ENCODE results near the gene NUDC.

- TF ChIP-seq CTCF (IDR thresholded peaks at IDR 0.05), result no peak
- no peak for TF ChIP-seq POLR2AphosphoS5 (IDR thresholded peaks at IDR 0.05; ENCODE audit: insufficient read depth in 1 of 2, low read depth in 1 of 2)
Measured at GRCh38 chr1:26912147-26912490, 9.4 kb upstream of the NUDC start.

Data from vagina (tissue), 2 donors.